Adrenal gland (tissue), 12 donors: ENCODE data around the gene AGPS. TPM values are rescaled to one million over a fixed set of nuclear protein-coding genes. Genes with fewer than 3 reads are reported as not detected.
A peak's percentile ranks its signal among the peaks of the same experiment; 100 is the strongest.

Experiments used
- DNase-seq, 7 donors: peaks; one replicate each; pipeline ENCODE4 v3.0.0-alpha.2; 2019 to 2020
- H3K27ac ChIP-seq, 5 donors: fragments of 200-600 bp; sonication (generic) in 4 of 5; 1 replicate in 3 of 5; 2 replicates in 2 of 5; pipeline versions ENCODE4 v1.5.1 to v1.8.0; 2016 to 2020; ENCODE audit warnings: mild to moderate bottlenecking in 1 of 5
- H3K27me3 ChIP-seq: fragments of 200-600 bp; 2 replicates; pipeline ENCODE4 v1.8.0; 2021
- H3K36me3 ChIP-seq, 2 donors: fragments of 200-600 bp; replicated peaks in 1 of 2; 1 replicate in 1 of 2; 2 replicates in 1 of 2; pipeline versions ENCODE4 v1.5.1 to v1.8.0; 2018 to 2022
- H3K4me1 ChIP-seq, 2 donors: fragments of 200-600 bp; replicated peaks in 1 of 2; 1 replicate in 1 of 2; 2 replicates in 1 of 2; pipeline versions ENCODE4 v1.5.1 to v1.8.0; 2018 to 2021
- H3K4me3 ChIP-seq, 4 donors: fragments of 200-600 bp; sonication (generic) in 3 of 4; one replicate each; pipeline ENCODE4 v1.5.1; 2016 to 2018
- H3K9me3 ChIP-seq, 3 donors: fragments of 200-600 bp; sonication (generic) in 1 of 3; replicated peaks in 1 of 3; 1 replicate in 2 of 3; 2 replicates in 1 of 3; pipeline versions ENCODE4 v1.5.1 to v1.8.0; 2016 to 2021
- POLR2A ChIP-seq, 2 donors: fragments of 450-650 bp; IDR thresholded peaks; one replicate each; pipeline ENCODE4 v1.6.1; 2017; ENCODE audit warnings: antibody characterized with exemption in 2 of 2, mild to moderate bottlenecking in 2 of 2, moderate library complexity in 1 of 2
- WGBS, 4 donors: extraction: QIAGEN DNeasy Blood & Tissue Kit in 2 of 4; methylation state at CpG; one replicate each; pipeline versions ENCODE4 v1.1.5 to v1.1.7; 2013 to 2017; 5-methylcytosine and 5-hydroxymethylcytosine counted together
- intact Hi-C, 2 donors: fragments of 100-400 bp; cut with DNase I; formaldehyde crosslinking; loops; one replicate each; pipeline versions ENCODE4 v1.14.1 to v1.15.0; 2022 to 2023
- polyA plus RNA-seq, 3 donors: library from polyadenylated mRNA; stranded (reverse); fragments of 200-250 nt in 2 of 3; fragments of 350-450 nt in 1 of 3; fragmentation: Illumina TruSeq in 1 of 3; extraction: RNeasy Lipid Tissue Mini Kit (QIAGEN cat#74804) in 1 of 3; gene quantifications; one replicate each; pipeline ENCODE4 v1.2.3, GENCODE V29; 2013 to 2014
- total RNA-seq, 9 donors: library from RNA; depleted of rRNA in 4 of 9; stranded (reverse); fragments of >200 nt in 4 of 9; fragments of 120-200 nt in 1 of 9; fragmentation: NEBNext Ultra II Directional in 1 of 9; extraction: Animal tissue kit (Norgen Biotek cat#: 25700) in 1 of 9; gene quantifications; one replicate each; pipeline versions ENCODE4 v1.1.0 to v1.2.4, GENCODE V29; 2013 to 2023
- TF ChIP-seq, protein P1 (sequence below), 6 experiments: fragments of 450-650 bp in 4 of 6; fragments of 200-600 bp in 2 of 6; sonication (generic) in 1 of 6; IDR thresholded peaks; 1 replicate in 5 of 6; 2 replicates in 1 of 6; pipeline versions ENCODE4 v1.5.1 to v1.8.0; 2016 to 2021; ENCODE audit warnings: antibody characterized with exemption in 6 of 6, mild to moderate bottlenecking in 2 of 6, moderate library complexity in 1 of 6
- donor health status: healthy with polysubstance abuse.
- donor health status: Bipolar disorder and iron deficiency.
- donor health status: DM: yes; HTN: yes; CAD: no.
- donor health status: DM: no; HTN: no; CAD: no.
- donor health status: DM: no; HTN: no; CAD: no.
- donor health status: DM: yes; HTN: yes; CAD: no.

AGPS gene
- total and polyA plus RNA-seq, 12 donors = 3.8 to 43.1 (median 32.8) TPM

DNA sequence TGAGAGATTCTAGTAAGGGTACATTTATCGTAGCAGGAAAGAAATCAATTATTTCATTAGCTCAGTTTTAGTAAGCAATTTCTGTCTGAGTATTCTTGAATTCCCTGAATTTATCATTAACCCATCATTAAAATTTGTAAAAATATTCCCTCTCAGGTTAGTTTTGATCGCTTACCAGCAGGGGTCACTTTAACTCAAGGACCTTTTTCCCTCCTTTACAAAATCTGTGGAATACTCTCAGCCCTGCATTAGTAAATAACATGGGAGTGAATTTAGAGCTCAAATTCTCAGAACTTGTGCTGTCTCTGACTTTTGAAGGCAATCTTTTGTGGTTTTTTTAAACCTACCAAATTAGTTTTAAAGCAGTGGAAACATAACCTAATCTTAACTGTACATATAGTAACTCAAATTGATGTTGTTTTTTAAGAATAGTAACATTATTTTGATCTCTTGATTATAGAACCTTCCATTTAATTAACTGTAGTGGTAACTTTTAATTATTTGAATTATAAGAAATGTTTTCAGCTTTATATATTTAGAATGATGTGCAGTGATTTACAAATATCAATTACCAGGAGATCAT, 97.2 kb downstream of the AGPS start:
- intact Hi-C loops = loop anchor here (10.0 kb wide), 2 partner anchors 115 to 235 kb away; no protein-coding TSS in a partner anchor
- DNase-seq = no peak
- TF ChIP-seq, protein P1, sequence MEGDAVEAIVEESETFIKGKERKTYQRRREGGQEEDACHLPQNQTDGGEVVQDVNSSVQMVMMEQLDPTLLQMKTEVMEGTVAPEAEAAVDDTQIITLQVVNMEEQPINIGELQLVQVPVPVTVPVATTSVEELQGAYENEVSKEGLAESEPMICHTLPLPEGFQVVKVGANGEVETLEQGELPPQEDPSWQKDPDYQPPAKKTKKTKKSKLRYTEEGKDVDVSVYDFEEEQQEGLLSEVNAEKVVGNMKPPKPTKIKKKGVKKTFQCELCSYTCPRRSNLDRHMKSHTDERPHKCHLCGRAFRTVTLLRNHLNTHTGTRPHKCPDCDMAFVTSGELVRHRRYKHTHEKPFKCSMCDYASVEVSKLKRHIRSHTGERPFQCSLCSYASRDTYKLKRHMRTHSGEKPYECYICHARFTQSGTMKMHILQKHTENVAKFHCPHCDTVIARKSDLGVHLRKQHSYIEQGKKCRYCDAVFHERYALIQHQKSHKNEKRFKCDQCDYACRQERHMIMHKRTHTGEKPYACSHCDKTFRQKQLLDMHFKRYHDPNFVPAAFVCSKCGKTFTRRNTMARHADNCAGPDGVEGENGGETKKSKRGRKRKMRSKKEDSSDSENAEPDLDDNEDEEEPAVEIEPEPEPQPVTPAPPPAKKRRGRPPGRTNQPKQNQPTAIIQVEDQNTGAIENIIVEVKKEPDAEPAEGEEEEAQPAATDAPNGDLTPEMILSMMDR (IDR thresholded peaks at IDR 0.05) = peak; percentile 36 to 62 (median 50)
- TF ChIP-seq POLR2A (IDR thresholded peaks at IDR 0.05) = no peak

DNA sequence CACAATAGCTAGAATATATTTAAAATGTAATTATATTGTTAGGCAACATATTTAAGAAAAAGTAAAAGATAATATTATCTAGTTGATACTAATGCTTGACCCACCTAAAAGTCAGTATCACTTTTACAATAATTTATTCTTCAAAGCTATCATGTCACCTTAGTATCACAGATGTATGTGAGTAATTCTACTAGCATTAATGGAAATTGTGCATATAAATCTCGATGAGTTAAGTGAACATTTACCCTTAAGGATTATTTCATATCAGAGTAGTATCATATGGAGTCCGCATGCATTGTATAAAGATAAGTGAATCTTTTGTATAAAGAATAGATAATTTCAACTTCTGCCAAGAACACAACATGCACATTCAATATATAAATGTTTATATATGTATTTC, 103.4 kb downstream of the AGPS start:
- no peak for DNase-seq
- peaks cover 0 to 7% of the 10 kb centered on the region in 2 donors for H3K36me3 ChIP-seq
- no peaks in the 10 kb centered on the region for H3K9me3 ChIP-seq
- no peaks in the 10 kb centered on the region for H3K4me1 ChIP-seq
- no peaks in the 10 kb centered on the region for H3K27me3 ChIP-seq
- H3K4me3 ChIP-seq = no peak overlapping the region
- WGBS, 4 donors = 92 to 97% (median 95%) methylated on average over 2 of the region's 2 CpGs
- no peak for TF ChIP-seq POLR2A (IDR thresholded peaks at IDR 0.05)
- TF ChIP-seq, protein P1 (IDR thresholded peaks at IDR 0.05) = no peak
- no peak overlapping the region for H3K27ac ChIP-seq
- intact Hi-C loops = no loop called here

More for the DNA sequence above, 97.2 kb downstream of the AGPS start:
- H3K4me1 ChIP-seq = no peaks in the 10 kb centered on the region
- H3K36me3 ChIP-seq = peaks cover 0 to 7% of the 10 kb centered on the region in 2 donors
- H3K9me3 ChIP-seq = no peaks in the 10 kb centered on the region
- H3K27me3 ChIP-seq = no peaks in the 10 kb centered on the region
- H3K4me3 ChIP-seq = no peak overlapping the region
- 44 to 50% (median 48%) methylated on average over 2 of the region's 2 CpGs for WGBS, 4 donors
- no peak overlapping the region for H3K27ac ChIP-seq

DNA sequence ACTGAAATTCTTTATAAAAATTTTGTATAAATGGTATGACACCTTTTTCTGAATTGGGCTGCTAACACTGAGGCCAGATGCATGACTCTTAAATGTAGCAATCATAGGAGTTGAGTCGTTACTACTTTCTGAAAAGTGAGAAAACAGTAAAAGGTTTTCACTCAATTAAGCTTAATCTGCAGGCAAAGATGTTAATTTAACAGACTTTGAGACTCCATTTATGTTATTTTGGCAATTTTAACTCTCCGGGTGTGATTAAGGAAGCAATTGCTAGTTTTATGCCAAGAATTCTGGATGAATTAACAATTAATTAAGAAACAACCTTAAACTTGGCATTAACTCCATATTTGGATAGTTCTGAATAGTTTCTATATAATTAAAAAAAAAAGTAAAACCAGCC, 104.3 kb downstream of the AGPS start:
- no peak overlapping the region for H3K4me3 ChIP-seq
- intact Hi-C loops = no loop called here
- H3K4me1 ChIP-seq = no peaks in the 10 kb centered on the region
- 87 to 93% (median 91%) methylated on average over 2 of the region's 2 CpGs for WGBS, 4 donors
- no peak overlapping the region for H3K27ac ChIP-seq
- no peaks in the 10 kb centered on the region for H3K27me3 ChIP-seq
- TF ChIP-seq, protein P1 (IDR thresholded peaks at IDR 0.05) = no peak
- no peak for TF ChIP-seq POLR2A (IDR thresholded peaks at IDR 0.05)
- H3K36me3 ChIP-seq = peaks cover 0 to 7% of the 10 kb centered on the region in 2 donors
- H3K9me3 ChIP-seq = no peaks in the 10 kb centered on the region
- DNase-seq = no peak

DNA sequence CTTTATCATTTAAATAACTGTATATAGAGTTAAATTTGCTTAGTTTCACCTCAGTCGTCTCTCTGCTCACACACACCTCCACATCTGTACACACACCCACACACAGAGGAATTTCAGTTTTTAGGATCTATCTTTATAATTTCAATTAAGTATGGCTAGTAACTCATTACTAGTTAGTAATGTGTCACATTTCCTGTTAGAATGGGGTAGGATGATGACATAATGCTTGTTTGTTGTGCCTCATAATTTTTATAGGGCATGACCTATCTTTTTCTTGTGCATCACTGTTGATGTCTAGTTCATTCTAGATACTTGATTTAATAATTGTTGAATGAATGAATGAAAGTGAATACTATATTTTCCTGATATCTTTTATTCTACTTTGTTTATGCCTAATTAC, 108.6 kb downstream of the AGPS start:
- Histone ChIP-seq H3K36me3 (no peaks in the 10 kb centered on the region), H3K4me1 (no peaks in the 10 kb centered on the region), H3K27ac (no peak overlapping the region), H3K9me3 (peaks cover 0 to 10% (median 0%) of the 10 kb centered on the region in 3 donors), H3K4me3 (no peak overlapping the region), H3K27me3 (no peaks in the 10 kb centered on the region)
- WGBS, 4 donors = 75 to 100% (median 96%) methylated on average over 1 of the region's 1 CpG
- intact Hi-C loops = no loop called here
- no peak for DNase-seq
- TF ChIP-seq POLR2A (IDR thresholded peaks at IDR 0.05) = no peak
- TF ChIP-seq, protein P1 (IDR thresholded peaks at IDR 0.05) = no peak
